HepG2 (cell line): ENCODE measurements around the gene PPARA. TPM values are rescaled to one million over a fixed set of nuclear protein-coding genes. Genes with fewer than 3 reads are reported as not detected.

Source experiments
- ATAC-seq: fragments of 200-7000 bp; cut with Tn5 transposase; 3 replicates; pipeline ENCODE4 v1.9.1; 2020; ENCODE audit warnings: mild to moderate bottlenecking, moderate library complexity
- BruUV-seq: library from RNA; stranded (reverse); fragments of 400-500 nt; replicated peaks from 2 replicates; lab custom pipeline; 2021; lab: Mats Ljungman, UMichigan
- CTCF ChIA-PET: fragments of 300-600 bp; formaldehyde crosslinking; extraction: SDS; loops from one replicate; lab custom pipeline; 2021; ENCODE audit warnings: low total read pairs, inconsistent platforms, low intra/inter-chr PET ratio; lab: Yijun Ruan, JAX
- POLR2A ChIA-PET: fragments of 350-600 bp; sonication (Branson Sonifier 250); formaldehyde crosslinking; loops from one replicate; lab custom pipeline; 2020; ENCODE audit warnings: antibody characterized with exemption, inconsistent platforms; lab: Yijun Ruan, JAX
- DNase-seq: peaks from one replicate; pipeline ENCODE4 v3.0.0-alpha.2; 2015; ENCODE audit warnings: low spot score
- FAIRE-seq: peaks from 3 replicates; lab custom pipeline; 2011; peaks lifted over from hg19 to GRCh38; lab: Jason Lieb, UNC
- H2AFZ ChIP-seq: one replicate; pipeline ENCODE4 v1.6.1; 2011; ENCODE audit warnings: low read length, inconsistent platforms
- H3K27ac ChIP-seq: fragments of 300-600 bp; 3 replicates; pipeline ENCODE4 v1.8.0; 2011; ENCODE audit warnings: mixed run types, mild to moderate bottlenecking, mixed read lengths, low read length, inconsistent platforms; ENCODE audit not compliant: insufficient read depth; ENCODE audit errors: extremely low read length
- H3K27me3 ChIP-seq, 2 experiments: fragments of 200-600 bp in 1 of 2; 2 replicates in 1 of 2; 3 replicates in 1 of 2; pipeline versions ENCODE4 v1.6.0 to v1.8.0; 2011; ENCODE audit warnings: low read length in 2 of 2, mild to moderate bottlenecking in 2 of 2, moderate library complexity in 2 of 2, inconsistent platforms in 1 of 2; ENCODE audit not compliant: insufficient read depth in 2 of 2, control insufficient read depth in 1 of 2
- H3K36me3 ChIP-seq, 2 experiments: fragments of 200-600 bp in 1 of 2; replicated peaks in 1 of 2; 2 replicates in 1 of 2; 3 replicates in 1 of 2; pipeline versions ENCODE4 v1.5.1 to v1.8.0; 2011; ENCODE audit warnings: low read length in 2 of 2, inconsistent platforms in 1 of 2; ENCODE audit not compliant: insufficient read depth in 2 of 2, control insufficient read depth in 1 of 2
- H3K4me1 ChIP-seq: 2 replicates; pipeline ENCODE4 v1.5.1; 2012; ENCODE audit warnings: low read length, inconsistent platforms; ENCODE audit not compliant: insufficient read depth
- H3K4me2 ChIP-seq: 2 replicates; pipeline ENCODE4 v1.6.0; 2011; ENCODE audit warnings: low read depth, low read length, inconsistent platforms
- H3K4me3 ChIP-seq, 3 experiments: fragments of 200-600 bp in 1 of 3; sonication (generic), shearing (Covaris generic) in 1 of 3; replicated peaks in 1 of 3; 2 replicates each; pipeline ENCODE4 v1.5.1; 2011 to 2016; ENCODE audit warnings: low read length in 3 of 3, inconsistent platforms in 2 of 3, low read depth in 2 of 3, mild to moderate bottlenecking in 2 of 3, control low read depth in 1 of 3, mixed read lengths in 1 of 3; ENCODE audit not compliant: insufficient read depth in 1 of 3
- H3K79me2 ChIP-seq: one replicate; pipeline ENCODE4 v1.6.1; 2011; ENCODE audit warnings: low read length, inconsistent platforms; ENCODE audit not compliant: insufficient read depth
- H3K9ac ChIP-seq: 2 replicates; pipeline ENCODE4 v1.6.0; 2011; ENCODE audit warnings: mild to moderate bottlenecking, low read depth, low read length, inconsistent platforms; ENCODE audit not compliant: insufficient read depth
- H3K9me3 ChIP-seq: 2 replicates; pipeline ENCODE4 v1.5.1; 2012; ENCODE audit warnings: mild to moderate bottlenecking, low read length
- H4K20me1 ChIP-seq: 2 replicates; pipeline ENCODE4 v1.6.0; 2011; ENCODE audit warnings: inconsistent platforms, mild to moderate bottlenecking, low read length, moderate library complexity; ENCODE audit not compliant: insufficient read depth
- ARID5B ChIP-seq: IDR thresholded peaks from 2 replicates; pipeline ENCODE4 v1.4.0; 2020; ENCODE audit warnings: mild to moderate bottlenecking, missing genetic modification reagents
- TEAD3 ChIP-seq: optimal IDR thresholded peaks from 2 replicates; pipeline ENCODE3; 2016; ENCODE audit warnings: borderline replicate concordance
- ZNF12 ChIP-seq: sonication (generic); formaldehyde crosslinking; IDR thresholded peaks from 2 replicates; pipeline ENCODE4 v1.5.0; 2020; ENCODE audit warnings: missing genetic modification reagents
- ZNF564 ChIP-seq: sonication (generic); formaldehyde crosslinking; IDR thresholded peaks from 2 replicates; pipeline ENCODE4 v1.8.1; 2023; ENCODE audit warnings: mild to moderate bottlenecking, missing genetic modification reagents
- WGBS: methylation state at CpG from one replicate; pipeline ENCODE4 v1.1.6; 2017; ENCODE audit warnings: low lambda C conversion rate; 5-methylcytosine and 5-hydroxymethylcytosine counted together
- in situ Hi-C: cut with HindIII; loops from 2 replicates; pipeline ENCODE4 v1.10.0; 2017; ENCODE audit warnings: low pct_unique_long_range_greater_than_20kb; ENCODE audit not compliant: extremely low pct_ligation_motif_present
- intact Hi-C: fragments of 100-400 bp; cut with micrococcal nuclease; formaldehyde crosslinking; loops from one replicate; pipeline ENCODE4 v1.10.0; 2022; ENCODE audit not compliant: unreplicated experiment
- polyA plus RNA-seq, 8 experiments: library from polyadenylated mRNA; depleted of rRNA in 3 of 8; stranded (reverse) in 7 of 8; unstranded in 1 of 8; fragments of >200 nt; fragmentation: Illumina TruSeq in 4 of 8; extraction: Trizol in 4 of 8; gene quantifications; 2 replicates each; pipeline versions ENCODE4 v1.2.1 to v1.2.3, GENCODE V29; 2011 to 2016; ENCODE audit warnings: low read depth in 4 of 8, missing spikeins in 1 of 8, mixed read lengths in 1 of 8; ENCODE audit not compliant: insufficient read depth in 1 of 8
- total RNA-seq, 5 experiments: library from RNA; depleted of rRNA; stranded (reverse); fragments of >200 nt; fragmentation: Illumina TruSeq; extraction: Trizol; gene quantifications; 2 replicates each; pipeline ENCODE4 v1.2.3, GENCODE V29; 2016; ENCODE audit warnings: low read depth in 1 of 5

The PPARA gene
- total and polyA plus RNA-seq, 2 of the 13 experiments (the other 11 are each of a cell fraction or from before 2014, with no cell fraction given): 18.2 to 24.7 TPM

GRCh38 chr22:46176508-46177003 lies 26.2 kb downstream of the PPARA start:
- Histone ChIP-seq H3K4me1 (peaks cover 33% of the 10 kb centered on the region), H3K9ac (no peak overlapping the region), H3K27ac (no peak overlapping the region), H3K36me3 (peaks cover 1 to 15% of the 10 kb centered on the region in 2 experiments; a peak in 4 of 5 replicates), H2AFZ (no peak overlapping the region), H3K4me3 (no peak overlapping the region), H3K4me2 (no peak overlapping the region), H4K20me1 (no peaks in the 10 kb centered on the region; the same call in 1 of the 2 replicates), H3K79me2 (no peaks in the 10 kb centered on the region), H3K27me3 (no peaks in the 10 kb centered on the region), H3K9me3 (no peaks in the 10 kb centered on the region)
- ATAC-seq: no peak
- DNase-seq: no peak
- CTCF ChIA-PET: no interaction called here
- intact Hi-C loops: no loop called here
- no peak for FAIRE-seq
- BruUV-seq: no TSS peak
- TF ChIP-seq ARID5B (no peak), ZNF564 (CRISPR knock-in tag) (peak; percentile 54; the same call in 1 of the 2 replicates), ZNF12 (CRISPR knock-in tag) (peak; percentile 87), TEAD3 (CRISPR knock-in tag) (no peak)
- 88% methylated on average over 9 of the region's 9 CpGs for WGBS
- POLR2A ChIA-PET: no interaction called here
- in situ Hi-C loops: no loop called here
